Liver (tissue), 3 donors: ENCODE data around the gene FBF1.

Experiments
- ATF3 ChIP-seq: IDR thresholded peaks from 2 replicates; pipeline ENCODE4 v1.6.1; 2016; ENCODE audit warnings: antibody characterized with exemption
- CTCF ChIP-seq: fragments of 150-350 bp; IDR thresholded peaks from 2 replicates; pipeline ENCODE4 v1.5.1; 2017; ENCODE audit warnings: improper control_type of control experiment, low read depth, low read length; ENCODE audit not compliant: missing input control
- EGR1 ChIP-seq, 2 donors: IDR thresholded peaks; 2 replicates each; pipeline ENCODE4 v1.6.1; 2016 to 2018; ENCODE audit warnings: antibody characterized with exemption in 2 of 2, low read depth in 2 of 2
- FOXA1 ChIP-seq: IDR thresholded peaks from 2 replicates; pipeline ENCODE4 v1.6.1; 2016; ENCODE audit warnings: antibody characterized with exemption
- MAX ChIP-seq: IDR thresholded peaks from 2 replicates; pipeline ENCODE4 v1.6.1; 2016; ENCODE audit warnings: antibody characterized with exemption
- NR2F2 ChIP-seq: IDR thresholded peaks from 2 replicates; pipeline ENCODE4 v1.6.1; 2016; ENCODE audit warnings: antibody characterized with exemption
- REST ChIP-seq: IDR thresholded peaks from 2 replicates; pipeline ENCODE4 v1.6.1; 2016; ENCODE audit warnings: antibody characterized with exemption, mild to moderate bottlenecking
- RXRA ChIP-seq, 2 donors: IDR thresholded peaks; 2 replicates each; pipeline ENCODE4 v1.6.1; 2017 to 2018; ENCODE audit warnings: antibody characterized with exemption in 2 of 2, mild to moderate bottlenecking in 1 of 2
- donor health status: healthy.
- donor health status: healthy.

- TF ChIP-seq CTCF, result peak; percentile 9
- peak; percentile 71 for TF ChIP-seq NR2F2
- peak; percentile 65 for TF ChIP-seq ATF3
- TF ChIP-seq MAX, result peak; percentile 7
- TF ChIP-seq RXRA (IDR thresholded peaks at IDR 0.05), result peak in 1 of 2 donors; percentile 23
- no peak for TF ChIP-seq EGR1 (IDR thresholded peaks at IDR 0.05; ENCODE audit: low read depth in 2 of 2)
- no peak for TF ChIP-seq FOXA1
- peak; percentile 24 for TF ChIP-seq REST
Measured at GRCh38 chr17:75876938-75877751, 63.7 kb downstream of the FBF1 start.
